Hematopoietic multipotent progenitor cell treated with erythropoietin and hydrocortisone succinate and interleukin-3 and kit ligand, for 15 days (in vitro differentiated cells): Measurements from ENCODE around the gene COL4A5.

Source experiments
- DNase-seq: peaks from one replicate; pipeline ENCODE4 v3.0.0-alpha.2; 2015; ENCODE audit warnings: low spot score

The COL4A5 gene

GRCh38 chrX:108642273-108642628 is 202.6 kb downstream of the COL4A5 start:
- DNase-seq = no peak

DNA sequence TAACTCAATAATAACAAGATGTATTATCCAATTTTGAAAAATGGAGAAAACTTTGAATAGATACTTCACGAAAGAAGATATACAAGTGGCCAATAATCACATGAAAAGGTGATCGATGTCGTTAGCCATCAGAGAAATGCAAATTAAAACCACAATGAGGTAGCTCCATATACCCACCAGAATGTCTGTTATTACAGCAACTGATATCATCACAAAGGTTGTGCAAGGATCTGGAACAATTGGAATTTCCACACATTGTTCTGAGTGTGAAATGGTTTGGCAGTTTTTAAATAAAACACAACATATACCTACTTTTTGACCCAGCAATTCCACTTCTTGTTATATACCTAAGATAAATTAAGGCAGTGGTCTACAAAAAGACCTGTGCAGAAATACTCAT is 225.1 kb downstream of the COL4A5 start:
- DNase-seq = no peak

GRCh38 chrX:108666101-108666500 is 226.5 kb downstream of the COL4A5 start:
- no peak for DNase-seq

DNA sequence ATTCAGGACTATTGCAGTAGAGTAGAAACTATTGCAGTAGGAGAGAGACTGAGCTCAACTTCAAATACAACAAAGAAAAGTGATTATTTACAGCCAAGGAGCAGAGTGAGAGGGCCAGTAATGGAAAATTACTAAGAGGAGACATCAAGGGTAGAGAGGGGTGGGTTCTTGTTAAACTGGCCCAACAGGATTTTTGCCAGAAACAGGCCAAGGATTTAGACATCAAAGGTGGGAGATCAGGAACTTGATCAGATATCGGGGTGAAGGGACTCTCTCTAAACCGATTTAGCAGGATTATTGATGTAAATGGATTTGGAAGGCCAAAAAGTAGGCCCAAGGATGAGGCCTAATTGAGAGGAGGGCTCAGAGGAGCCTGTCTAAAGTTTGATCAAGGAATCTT is 231.9 kb downstream of the COL4A5 start:
- no peak for DNase-seq

DNA sequence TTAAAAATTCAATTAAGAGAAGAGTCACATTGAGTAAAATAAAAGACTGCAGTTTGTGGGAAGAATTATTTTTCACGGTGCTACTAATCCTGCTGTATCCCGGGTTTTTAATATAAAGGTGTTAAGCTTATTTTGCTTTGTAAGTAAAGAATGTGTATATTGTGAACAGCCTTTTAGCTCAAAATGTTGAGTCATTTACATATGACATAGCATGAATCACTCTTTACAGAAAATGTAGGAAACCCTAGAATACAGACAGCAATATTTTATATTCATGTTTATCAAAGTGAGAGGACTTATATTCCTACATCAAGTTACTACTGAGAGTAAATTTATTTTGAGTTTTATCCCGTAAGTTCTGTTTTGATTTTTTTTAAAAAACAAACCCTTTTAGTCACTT is 257.1 kb downstream of the COL4A5 start:
- no peak for DNase-seq

GRCh38 chrX:108699368-108699767 is 259.7 kb downstream of the COL4A5 start:
- no peak for DNase-seq

GRCh38 chrX:108701633-108702032 is 262.0 kb downstream of the COL4A5 start:
- DNase-seq = no peak

- DNase-seq = no peak
Observed at GRCh38 chrX:108702530-108702929, 262.9 kb downstream of the COL4A5 start.

- no peak for DNase-seq
Observed at GRCh38 chrX:108704839-108705238, 265.2 kb downstream of the COL4A5 start.

- no peak for DNase-seq
Observed at GRCh38 chrX:108712886-108713285, 273.2 kb downstream of the COL4A5 start.

DNA sequence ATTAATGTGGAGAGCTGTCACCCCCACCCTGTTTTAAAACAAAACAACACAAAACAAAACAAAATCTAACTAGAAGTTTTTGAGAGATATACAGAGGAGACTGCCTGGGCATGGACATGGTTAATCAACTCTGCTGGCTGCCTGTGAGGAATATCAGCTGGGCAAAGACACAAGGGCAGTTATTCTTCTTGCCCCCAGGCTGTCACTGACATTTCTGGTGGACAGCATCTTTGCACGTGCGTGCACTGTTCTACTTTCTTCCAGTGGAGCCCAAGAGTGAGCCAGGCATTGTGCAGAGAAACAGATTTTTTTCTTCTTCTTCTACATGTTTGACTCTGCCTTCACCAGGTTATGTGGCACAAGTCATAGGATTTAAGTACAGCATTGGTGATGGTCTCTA is 282.9 kb downstream of the COL4A5 start:
- DNase-seq = no peak

DNA sequence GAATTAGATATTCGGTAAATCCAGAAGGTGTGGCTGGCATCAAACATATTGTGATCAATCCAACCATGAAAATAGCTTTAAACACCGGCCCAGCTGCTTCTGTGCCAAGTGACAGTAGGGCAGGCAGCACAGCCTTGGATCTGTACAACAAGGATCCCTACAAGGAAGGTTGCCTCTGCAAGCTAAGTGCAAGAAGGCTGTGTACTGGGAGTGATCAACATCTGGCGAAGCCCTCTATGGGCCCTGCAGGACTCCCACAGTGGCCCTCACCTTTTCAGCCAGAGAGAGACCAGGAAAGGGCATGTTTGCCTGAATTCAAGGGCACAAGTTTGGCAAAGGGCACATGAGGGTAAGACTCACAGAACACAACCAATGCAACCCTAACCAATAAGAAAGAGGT is 287.1 kb downstream of the COL4A5 start:
- DNase-seq = no peak

GRCh38 chrX:108731153-108731552 is 291.5 kb downstream of the COL4A5 start:
- no peak for DNase-seq

DNA sequence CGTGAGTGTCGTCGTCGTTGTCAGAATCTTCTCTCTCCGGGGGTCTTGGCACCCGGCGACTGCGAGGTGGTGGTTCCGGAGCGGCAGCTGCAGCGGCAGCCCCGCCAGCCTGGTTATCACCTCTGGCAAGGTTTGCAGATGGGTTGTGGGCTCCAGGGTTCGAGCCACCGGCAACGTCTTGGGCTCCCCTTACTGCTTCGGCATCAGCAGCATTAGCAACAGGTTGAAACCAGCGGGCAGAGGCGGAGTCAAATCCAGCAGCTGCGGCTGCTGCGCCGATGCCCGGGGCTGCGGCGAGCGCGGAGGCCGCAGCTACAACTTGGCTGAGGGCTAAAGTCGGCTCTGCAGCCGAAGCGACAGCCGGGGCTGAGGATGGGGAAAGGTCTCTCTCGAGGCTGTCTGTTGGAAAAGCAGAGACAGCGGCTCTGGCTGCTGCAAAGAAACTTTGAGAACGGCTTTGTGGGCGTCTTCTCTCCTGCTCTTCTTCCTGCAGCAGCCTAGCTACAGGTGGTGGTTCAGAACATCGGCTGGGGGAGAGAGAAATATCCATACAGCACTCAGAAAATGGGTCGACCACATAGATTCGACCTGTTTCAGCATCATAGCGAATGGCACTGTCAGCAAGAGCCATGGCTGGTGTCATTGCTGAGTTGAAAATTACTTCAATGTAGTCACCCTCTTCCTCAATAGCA is 293.1 kb downstream of the COL4A5 start:
- no peak for DNase-seq

DNA sequence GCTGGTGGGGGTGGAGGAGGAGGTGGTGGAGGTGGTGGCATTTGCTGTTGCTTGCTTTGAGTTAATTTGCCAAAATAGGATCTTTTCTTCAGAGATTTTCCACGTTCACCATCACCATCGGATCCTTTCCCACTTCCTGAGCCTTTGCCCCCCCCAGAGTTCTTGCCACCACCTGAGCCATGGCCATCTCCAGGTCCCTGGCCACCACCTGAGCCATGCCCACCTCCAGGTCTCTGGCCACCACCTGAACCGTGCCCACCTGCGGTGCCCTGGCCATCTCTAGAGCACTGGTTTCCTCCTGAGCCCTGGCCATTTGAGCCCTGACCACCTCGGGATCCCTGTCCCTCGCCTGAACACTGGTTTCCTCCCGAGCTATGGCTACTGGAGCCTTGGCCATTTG is 294.8 kb downstream of the COL4A5 start:
- DNase-seq = no peak

GRCh38 chrX:108735091-108735678 is 295.5 kb downstream of the COL4A5 start:
- DNase-seq = no peak

GRCh38 chrX:108735679-108736508 is 296.3 kb downstream of the COL4A5 start:
- DNase-seq = no peak

DNA sequence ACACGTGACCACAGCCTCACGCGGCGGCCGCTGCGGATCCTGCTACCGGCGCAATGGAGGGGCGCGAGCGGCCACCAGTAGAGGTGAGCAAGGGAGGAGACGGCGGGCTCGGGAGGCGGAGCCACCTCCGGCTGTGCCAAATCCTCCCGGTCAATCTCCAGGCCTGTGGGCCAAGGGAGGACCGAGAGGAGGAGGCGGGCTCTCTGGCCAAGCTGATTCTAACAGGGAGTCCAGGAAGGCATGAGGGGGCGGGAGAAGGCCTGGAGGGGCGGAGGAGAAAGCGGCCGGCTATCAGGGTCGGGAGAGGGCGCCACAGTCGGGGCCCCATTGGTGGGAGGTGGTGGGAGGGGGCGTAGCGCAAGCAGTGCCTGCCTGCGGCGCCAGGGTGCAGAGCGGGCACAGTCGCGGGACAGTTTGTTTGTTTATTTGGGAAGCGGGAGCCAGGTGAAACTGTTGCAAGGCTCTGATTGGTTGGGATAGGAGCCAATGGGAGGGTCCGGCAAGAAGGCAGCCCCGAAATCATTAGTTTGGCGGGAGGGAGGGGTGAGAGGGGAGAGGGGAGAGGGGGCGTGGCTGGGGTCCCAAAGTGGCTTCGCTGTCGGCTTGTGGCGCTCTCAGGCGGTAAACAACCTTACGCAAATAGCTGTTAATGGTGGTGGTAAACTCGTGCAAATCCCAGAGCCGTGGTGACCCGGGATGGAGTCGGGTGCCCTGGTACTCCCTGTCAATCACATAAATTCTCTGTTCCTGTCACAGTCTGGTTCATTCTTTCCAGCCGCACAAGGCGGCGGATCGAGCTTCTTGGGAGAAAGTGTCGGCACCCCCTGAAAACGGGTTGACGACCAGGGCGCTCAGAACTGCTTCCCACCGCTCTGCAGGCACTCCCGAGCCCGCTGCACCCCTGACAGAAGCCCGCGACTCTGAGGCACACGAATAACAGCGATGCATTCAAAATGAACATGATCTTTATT is 297.2 kb downstream of the COL4A5 start, which contains the start of gene IRS4:
IRS4 (minus strand) TSS at position 55 of the 971 bp plus-strand sequence.
- no peak for DNase-seq

- no peak for DNase-seq
Observed at GRCh38 chrX:108737754-108738153, 298.1 kb downstream of the COL4A5 start.

DNA sequence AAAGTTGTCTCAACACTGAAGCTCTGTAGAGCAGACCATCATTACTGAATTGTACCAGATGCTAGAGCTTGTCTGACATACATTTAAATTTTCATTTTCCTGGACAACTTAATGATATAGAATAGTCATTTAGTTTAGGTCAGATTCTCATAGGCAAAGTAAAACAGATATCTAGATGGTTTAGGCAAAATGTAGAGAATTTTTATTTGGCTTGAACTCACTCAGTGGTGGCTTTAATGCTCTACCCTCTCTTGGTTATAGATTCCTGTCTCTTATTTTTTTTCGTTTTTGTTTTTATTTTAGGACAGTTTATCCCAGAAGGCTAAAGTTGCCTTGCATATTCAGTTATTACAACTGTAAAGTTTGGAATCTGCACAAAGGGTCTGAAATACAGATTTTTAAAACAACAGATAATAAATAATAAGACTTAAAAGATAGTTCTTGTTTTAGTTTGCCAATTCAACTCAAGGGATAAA is 300.7 kb downstream of the COL4A5 start:
- no peak for DNase-seq
